AG04449 (cell line): ENCODE measurements around the gene PELI3.

Experiments used
- CTCF ChIA-PET: fragments of 350-600 bp; formaldehyde crosslinking; extraction: SDS; loops from one replicate; lab custom pipeline; 2021; ENCODE audit warnings: antibody characterized with exemption; lab: Yijun Ruan, JAX
- POLR2A ChIA-PET: fragments of 400-600, 350-600 bp; formaldehyde crosslinking; extraction: SDS; loops from one replicate; lab custom pipeline; 2020; ENCODE audit warnings: antibody characterized with exemption, inconsistent platforms; lab: Yijun Ruan, JAX
- DNase-seq: peaks from one replicate; pipeline ENCODE4 v3.0.0-alpha.2; 2010; ENCODE audit warnings: low read depth, low spot score
- H3K4me3 ChIP-seq: 2 replicates; pipeline ENCODE4 v1.5.1; 2011; ENCODE audit warnings: low read depth, mild to moderate bottlenecking, control low read depth, low read length
- TF ChIP-seq, protein P1 (sequence below): IDR thresholded peaks from one replicate; pipeline ENCODE4 v1.5.1; 2011; ENCODE audit warnings: mild to moderate bottlenecking, moderate library complexity, low read length, control low read depth, inconsistent platforms; ENCODE audit not compliant: insufficient read depth; ENCODE audit errors: missing control alignments

The PELI3 gene

DNA sequence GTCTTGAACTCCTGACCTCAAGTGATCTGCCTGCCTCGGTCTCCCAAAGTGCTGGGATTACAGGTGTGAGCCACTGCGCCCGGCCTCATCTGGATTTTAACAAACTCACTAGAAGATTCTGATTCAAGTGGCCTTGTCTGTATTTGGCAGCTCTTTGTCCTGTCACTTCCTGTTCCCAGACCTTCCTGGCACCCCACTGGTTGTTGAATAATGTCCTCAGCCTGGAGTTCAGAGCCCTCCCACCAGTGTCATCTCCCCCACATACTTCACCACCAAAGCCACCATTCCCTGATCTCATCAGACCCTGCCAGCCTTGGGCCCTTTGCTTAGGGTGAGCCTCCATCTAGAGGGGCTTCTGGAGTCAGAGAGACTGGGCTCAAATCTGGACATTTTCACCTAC is 3.3 kb downstream of the PELI3 start:
- TF ChIP-seq, protein P1, sequence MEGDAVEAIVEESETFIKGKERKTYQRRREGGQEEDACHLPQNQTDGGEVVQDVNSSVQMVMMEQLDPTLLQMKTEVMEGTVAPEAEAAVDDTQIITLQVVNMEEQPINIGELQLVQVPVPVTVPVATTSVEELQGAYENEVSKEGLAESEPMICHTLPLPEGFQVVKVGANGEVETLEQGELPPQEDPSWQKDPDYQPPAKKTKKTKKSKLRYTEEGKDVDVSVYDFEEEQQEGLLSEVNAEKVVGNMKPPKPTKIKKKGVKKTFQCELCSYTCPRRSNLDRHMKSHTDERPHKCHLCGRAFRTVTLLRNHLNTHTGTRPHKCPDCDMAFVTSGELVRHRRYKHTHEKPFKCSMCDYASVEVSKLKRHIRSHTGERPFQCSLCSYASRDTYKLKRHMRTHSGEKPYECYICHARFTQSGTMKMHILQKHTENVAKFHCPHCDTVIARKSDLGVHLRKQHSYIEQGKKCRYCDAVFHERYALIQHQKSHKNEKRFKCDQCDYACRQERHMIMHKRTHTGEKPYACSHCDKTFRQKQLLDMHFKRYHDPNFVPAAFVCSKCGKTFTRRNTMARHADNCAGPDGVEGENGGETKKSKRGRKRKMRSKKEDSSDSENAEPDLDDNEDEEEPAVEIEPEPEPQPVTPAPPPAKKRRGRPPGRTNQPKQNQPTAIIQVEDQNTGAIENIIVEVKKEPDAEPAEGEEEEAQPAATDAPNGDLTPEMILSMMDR: no peak
- no peak for DNase-seq
- ChIA-PET POLR2A (interaction anchor here (1.6 kb wide), 1 partner anchor 10 kb away, joined by 8 read pairs; the partner anchor contains the start of gene DPP3), CTCF (interaction anchor here (1.3 to 6.0 kb wide), 2 partner anchors 8 to 40 kb away, joined by 3 to 66 read pairs; partner anchors contain the start of gene DPP3)
- no peak overlapping the region for H3K4me3 ChIP-seq

DNA sequence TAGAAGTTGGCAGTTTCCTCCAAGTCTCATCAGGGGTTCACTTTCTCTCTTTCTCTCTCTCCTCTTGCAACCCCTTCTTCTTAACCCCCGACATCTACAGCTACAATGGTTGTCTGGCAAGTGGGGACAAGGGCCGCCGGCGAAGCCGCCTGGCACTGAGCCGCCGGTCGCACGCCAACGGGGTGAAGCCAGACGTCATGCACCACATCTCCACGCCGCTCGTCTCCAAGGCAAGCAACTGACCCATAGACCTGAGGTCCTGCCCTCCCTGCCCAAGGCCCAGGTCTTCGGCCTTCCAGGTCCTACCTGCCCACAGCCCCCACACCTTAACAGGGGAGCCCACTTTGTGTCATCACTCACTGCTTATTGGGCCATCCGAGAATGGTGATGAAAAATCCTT is 4.4 kb downstream of the PELI3 start:
- no peak overlapping the region for H3K4me3 ChIP-seq
- POLR2A ChIA-PET: interaction anchor here (0.6 to 1.0 kb wide), 3 partner anchors 9 to 479 kb away, joined by 3 to 5 read pairs (median 4); partner anchors contain the start of gene DPP3
- no peak for DNase-seq
- TF ChIP-seq, protein P1: no peak
- CTCF ChIA-PET: interaction anchor here (6.0 kb wide), 1 partner anchor 7 kb away, joined by 66 read pairs; the partner anchor contains the start of gene DPP3

DNA sequence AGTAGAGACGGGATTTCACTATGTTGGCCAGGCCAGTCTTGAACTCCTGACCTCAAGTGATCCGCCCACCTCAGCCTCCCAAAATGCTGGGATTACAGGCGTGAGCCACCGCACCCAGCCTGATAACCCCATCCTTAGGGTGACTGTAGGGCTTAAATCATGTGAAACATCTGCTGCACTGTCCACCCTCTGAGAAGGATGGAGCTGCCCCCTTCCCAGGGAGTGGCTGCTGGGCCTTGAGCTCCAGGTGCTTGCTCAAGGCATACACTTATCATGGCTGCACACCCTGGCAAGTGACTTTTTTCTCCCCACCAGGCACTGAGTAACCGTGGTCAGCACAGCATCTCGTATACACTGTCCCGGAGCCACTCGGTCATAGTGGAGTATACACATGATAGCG is 5.3 kb downstream of the PELI3 start:
- TF ChIP-seq, protein P1: no peak
- POLR2A ChIA-PET: interaction anchor here (0.6 kb wide), 2 partner anchors 166 to 479 kb away, joined by 3 to 4 read pairs; no protein-coding TSS in a partner anchor
- DNase-seq: no peak
- CTCF ChIA-PET: interaction anchor here (6.0 kb wide), 1 partner anchor 6 kb away, joined by 66 read pairs; the partner anchor contains the start of gene DPP3
- H3K4me3 ChIP-seq: no peak overlapping the region

DNA sequence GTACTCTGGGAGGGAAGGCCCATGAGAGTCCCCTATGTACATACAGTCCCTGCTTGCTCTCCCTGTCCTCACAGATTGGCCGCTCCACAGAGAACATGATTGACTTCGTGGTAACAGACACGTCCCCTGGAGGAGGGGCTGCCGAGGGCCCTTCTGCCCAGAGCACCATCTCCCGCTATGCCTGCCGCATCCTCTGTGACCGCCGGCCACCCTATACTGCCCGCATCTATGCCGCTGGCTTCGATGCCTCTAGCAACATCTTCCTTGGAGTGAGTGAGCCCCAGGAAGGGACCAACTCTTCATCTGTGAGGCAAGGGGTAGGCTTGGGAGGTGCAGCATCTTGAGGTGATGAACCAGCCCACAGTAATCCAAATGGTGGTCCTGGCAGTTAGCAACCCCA is 6.5 kb downstream of the PELI3 start:
- ChIA-PET POLR2A (no interaction called here), CTCF (interaction anchor here (1.0 kb wide), 1 partner anchor 64 kb away, joined by 3 read pairs; no protein-coding TSS in a partner anchor)
- H3K4me3 ChIP-seq: no peak overlapping the region
- DNase-seq: no peak
- TF ChIP-seq, protein P1: no peak

DNA sequence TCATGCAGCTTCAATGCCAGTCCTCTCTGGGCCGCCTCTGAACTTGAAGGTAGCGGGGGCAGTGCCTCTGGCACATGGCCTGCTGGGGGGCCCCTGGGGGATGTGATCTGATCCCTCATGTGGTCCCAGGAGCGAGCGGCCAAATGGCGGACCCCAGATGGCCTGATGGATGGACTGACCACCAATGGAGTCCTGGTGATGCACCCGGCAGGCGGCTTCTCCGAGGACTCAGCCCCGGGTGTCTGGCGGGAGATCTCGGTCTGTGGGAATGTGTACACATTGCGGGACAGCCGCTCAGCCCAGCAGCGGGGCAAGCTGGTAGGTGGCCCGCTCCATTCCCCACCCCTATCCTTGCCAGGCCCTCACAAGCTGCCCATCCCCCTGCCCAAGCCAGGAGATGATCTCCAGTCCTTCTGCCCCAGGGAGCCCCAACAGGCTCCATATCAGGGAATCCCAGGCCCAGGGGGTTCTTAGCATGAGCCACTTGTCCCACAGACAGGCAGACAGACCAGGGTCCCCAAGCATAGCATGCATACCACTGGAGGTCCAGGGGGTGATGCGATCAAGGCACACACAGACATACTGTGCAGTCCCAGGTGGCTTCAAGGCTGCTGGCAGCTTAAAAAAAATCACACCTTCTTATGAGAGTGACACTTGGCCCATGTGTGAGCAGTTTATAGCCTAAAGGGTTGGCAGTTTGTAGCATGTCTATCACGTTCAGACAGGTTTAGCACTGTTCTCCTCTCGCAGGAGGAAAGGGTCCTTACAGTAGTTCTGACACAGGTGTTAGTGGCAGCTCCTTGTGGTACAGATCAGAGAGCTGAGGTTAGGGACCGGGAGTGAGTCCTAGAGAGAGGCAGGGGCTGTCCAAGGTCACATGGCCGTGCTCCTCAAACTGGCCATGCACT is 7.2 kb downstream of the PELI3 start:
- CTCF ChIA-PET: no interaction called here
- no peak for DNase-seq
- POLR2A ChIA-PET: interaction anchor here (0.6 kb wide), 1 partner anchor 473 kb away, joined by 4 read pairs; no protein-coding TSS in a partner anchor
- TF ChIP-seq, protein P1: no peak
- H3K4me3 ChIP-seq: no peak overlapping the region
